ENCODE data around the gene SCYL1.
"Not testable (repeated sequence)": the region's sequence is repeated elsewhere in the genome, so short reads cannot be mapped to it uniquely, and the experiment has no call there.

Gene SCYL1

GRCh38 chr11:65506290-65506771 lies 18.6 kb upstream of the SCYL1 start:
- DNase-seq = no peak

- DNase-seq = no peak
Measured at GRCh38 chr11:65506772-65507505, 17.9 kb upstream of the SCYL1 start.

- DNase-seq = not testable (repeated sequence)
Measured at GRCh38 chr11:65512311-65512710, 12.6 kb upstream of the SCYL1 start.

GRCh38 chr11:65516135-65516968 lies 8.5 kb upstream of the SCYL1 start:
- no peak for DNase-seq

- DNase-seq = not testable (repeated sequence)
Measured at GRCh38 chr11:65518941-65519549, 5.8 kb upstream of the SCYL1 start.

- not testable (repeated sequence) for DNase-seq
Measured at GRCh38 chr11:65521777-65522521, 2.9 kb upstream of the SCYL1 start.

- DNase-seq = peak; percentile 56
Measured at GRCh38 chr11:65522718-65523630, 1.9 kb upstream of the SCYL1 start.

- not testable (repeated sequence) for DNase-seq
Measured at GRCh38 chr11:65523631-65523968, 1.3 kb upstream of the SCYL1 start.

- no peak for DNase-seq
Measured at GRCh38 chr11:65524014-65524740, 706 bp upstream of the SCYL1 start.

GRCh38 chr11:65525546-65526480 lies 930 bp downstream of the SCYL1 start:
- no peak for DNase-seq

GRCh38 chr11:65526744-65527143 lies 1.9 kb downstream of the SCYL1 start:
- no peak for DNase-seq

- no peak for DNase-seq
Measured at GRCh38 chr11:65528819-65529350, 4.0 kb downstream of the SCYL1 start.

- DNase-seq = no peak
Measured at GRCh38 chr11:65529475-65530156, 4.7 kb downstream of the SCYL1 start.

- DNase-seq = no peak
Measured at GRCh38 chr11:65530157-65530496, 5.2 kb downstream of the SCYL1 start.

GRCh38 chr11:65532388-65533064 lies 7.6 kb downstream of the SCYL1 start:
- DNase-seq = no peak

- DNase-seq = no peak
Measured at GRCh38 chr11:65535102-65535501, 10.2 kb downstream of the SCYL1 start.

- no peak for DNase-seq
Measured at GRCh38 chr11:65536412-65537295, 11.8 kb downstream of the SCYL1 start.

- DNase-seq = no peak
Measured at GRCh38 chr11:65537296-65537597, 12.4 kb downstream of the SCYL1 start.
